Pancreas (tissue), 10 donors: ENCODE results near the gene LBH. TPM values are rescaled to one million over a fixed set of nuclear protein-coding genes. Genes with fewer than 3 reads are reported as not detected.

Source experiments
- ATAC-seq, 4 donors: fragments of 200-7000 bp; cut with Tn5 transposase; one replicate each; pipeline versions ENCODE4 v1.8.0 to v1.9.1; 2020; ENCODE audit warnings: mild to moderate bottlenecking in 4 of 4, moderate library complexity in 4 of 4
- DNase-seq, 6 donors: peaks; one replicate each; pipeline ENCODE4 v3.0.0-alpha.2; 2020
- FAIRE-seq: peaks from 2 replicates; lab custom pipeline; 2012; peaks lifted over from hg19 to GRCh38; lab: Jason Lieb, UNC
- H3K27ac ChIP-seq, 4 donors: fragments of 200-600 bp; sonication (generic); 1 replicate in 3 of 4; 2 replicates in 1 of 4; pipeline versions ENCODE4 v1.5.0 to v1.8.0; 2020
- H3K27me3 ChIP-seq, 4 donors: fragments of 200-600 bp; one replicate each; pipeline ENCODE4 v1.8.0; 2021
- H3K36me3 ChIP-seq, 3 donors: fragments of 200-600 bp; sonication (generic) in 1 of 3; one replicate each; pipeline versions ENCODE4 v1.5.0 to v1.8.0; 2020 to 2021
- H3K4me1 ChIP-seq, 3 donors: fragments of 200-600 bp; one replicate each; pipeline ENCODE4 v1.8.0; 2021
- H3K4me3 ChIP-seq, 4 donors: fragments of 200-600 bp; sonication (generic) in 2 of 4; one replicate each; pipeline versions ENCODE4 v1.5.0 to v1.8.0; 2020 to 2021
- H3K9me3 ChIP-seq, 4 donors: fragments of 200-600 bp; one replicate each; pipeline ENCODE4 v1.8.0; 2021
- WGBS, 2 donors: extraction: QIAGEN DNeasy Blood & Tissue Kit; methylation state at CpG; one replicate each; pipeline ENCODE4 v1.1.7; 2013; 5-methylcytosine and 5-hydroxymethylcytosine counted together
- intact Hi-C, 3 donors: fragments of 100-400 bp; cut with DNase I; formaldehyde crosslinking; loops; one replicate each; pipeline versions ENCODE4 v1.11.1 to v1.14.2; 2022
- polyA plus RNA-seq, 2 donors: library from polyadenylated mRNA; stranded (reverse); fragments of 200-250 nt; gene quantifications; one replicate each; pipeline ENCODE4 v1.2.3, GENCODE V29; 2013
- total RNA-seq, 6 donors: library from RNA; stranded (reverse); fragmentation: NEBNext Ultra II Directional in 4 of 6; extraction: Animal tissue kit (Norgen Biotek cat#: 25700) in 4 of 6; gene quantifications; one replicate each; pipeline versions ENCODE4 v1.2.1 to v1.2.4, GENCODE V29; 2021 to 2023
- TF ChIP-seq, protein P1 (sequence below), 4 donors: fragments of 200-600 bp; sonication (generic) in 3 of 4; IDR thresholded peaks; one replicate each; pipeline versions ENCODE4 v1.5.0 to v1.8.0; 2021; ENCODE audit warnings: antibody characterized with exemption in 4 of 4
- donor health status: healthy with polysubstance abuse.
- donor health status: DM: no; HTN: no; CAD: no; lungs with moderate emphysema.
- donor health status: DM: no; HTN: no; CAD: no.
- donor health status: control.
- donor health status: control.
- donor health status: Bipolar disorder and iron deficiency.
- donor health status: DM: yes; HTN: yes; CAD: no.
- donor health status: DM: no; HTN: no; CAD: no.
- donor health status: DM: no; HTN: no; CAD: no.
- donor health status: DM: yes; HTN: yes; CAD: no.

The LBH gene
- total and polyA plus RNA-seq, 8 donors = 4.1 to 26.9 (median 7.4) TPM

DNA sequence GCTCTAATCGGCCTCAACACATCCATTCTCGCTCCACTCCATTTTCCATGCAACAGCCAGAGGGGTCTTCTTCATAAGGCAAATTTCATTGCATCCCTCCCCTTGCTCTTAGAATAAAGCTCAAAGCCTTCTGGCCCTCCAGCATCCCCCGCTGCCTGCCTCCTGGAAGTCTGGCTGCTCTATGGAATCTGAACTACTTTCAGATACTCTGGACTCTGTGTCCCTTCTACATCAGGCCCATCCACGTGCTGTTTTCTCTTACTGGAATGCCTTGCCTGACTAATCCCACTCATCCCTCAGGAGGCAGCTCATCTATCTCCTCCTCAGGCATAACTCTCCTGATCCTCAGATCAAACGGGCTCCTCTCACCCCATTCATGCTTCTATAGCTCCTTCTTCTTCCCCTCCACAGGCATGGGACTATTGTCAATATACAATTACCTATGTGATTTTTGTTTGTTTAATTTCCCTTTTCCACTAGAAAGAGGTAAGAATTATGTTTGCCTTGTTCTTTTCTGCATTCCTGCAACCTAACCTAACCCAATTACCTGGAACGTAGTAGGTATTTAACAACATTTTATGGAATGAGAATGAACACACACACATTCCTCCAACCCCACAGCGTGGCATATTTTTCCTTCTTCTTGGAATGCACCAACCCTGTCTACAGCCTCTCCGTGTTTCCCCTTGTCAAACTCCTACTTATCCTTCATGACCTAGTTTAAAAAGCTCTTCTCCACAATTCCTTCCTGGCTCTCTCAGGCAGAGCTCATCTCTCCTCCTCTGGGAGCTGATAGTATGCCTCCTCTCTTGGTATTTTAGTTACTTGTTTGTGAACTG, 49.5 kb downstream of the LBH start:
- no peak overlapping the region for H3K4me3 ChIP-seq
- no peaks in the 10 kb centered on the region for H3K27me3 ChIP-seq
- no peaks in the 10 kb centered on the region for H3K36me3 ChIP-seq
- no peak overlapping the region for H3K27ac ChIP-seq
- ATAC-seq (no peak), FAIRE-seq (no peak), DNase-seq (no peak)
- no peaks in the 10 kb centered on the region for H3K9me3 ChIP-seq
- intact Hi-C loops = no loop called here
- no peaks in the 10 kb centered on the region for H3K4me1 ChIP-seq
- TF ChIP-seq, protein P1, sequence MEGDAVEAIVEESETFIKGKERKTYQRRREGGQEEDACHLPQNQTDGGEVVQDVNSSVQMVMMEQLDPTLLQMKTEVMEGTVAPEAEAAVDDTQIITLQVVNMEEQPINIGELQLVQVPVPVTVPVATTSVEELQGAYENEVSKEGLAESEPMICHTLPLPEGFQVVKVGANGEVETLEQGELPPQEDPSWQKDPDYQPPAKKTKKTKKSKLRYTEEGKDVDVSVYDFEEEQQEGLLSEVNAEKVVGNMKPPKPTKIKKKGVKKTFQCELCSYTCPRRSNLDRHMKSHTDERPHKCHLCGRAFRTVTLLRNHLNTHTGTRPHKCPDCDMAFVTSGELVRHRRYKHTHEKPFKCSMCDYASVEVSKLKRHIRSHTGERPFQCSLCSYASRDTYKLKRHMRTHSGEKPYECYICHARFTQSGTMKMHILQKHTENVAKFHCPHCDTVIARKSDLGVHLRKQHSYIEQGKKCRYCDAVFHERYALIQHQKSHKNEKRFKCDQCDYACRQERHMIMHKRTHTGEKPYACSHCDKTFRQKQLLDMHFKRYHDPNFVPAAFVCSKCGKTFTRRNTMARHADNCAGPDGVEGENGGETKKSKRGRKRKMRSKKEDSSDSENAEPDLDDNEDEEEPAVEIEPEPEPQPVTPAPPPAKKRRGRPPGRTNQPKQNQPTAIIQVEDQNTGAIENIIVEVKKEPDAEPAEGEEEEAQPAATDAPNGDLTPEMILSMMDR (IDR thresholded peaks at IDR 0.05) = no peak
- WGBS, 2 donors = 89 to 90% methylated on average over 8 of the region's 8 CpGs

DNA sequence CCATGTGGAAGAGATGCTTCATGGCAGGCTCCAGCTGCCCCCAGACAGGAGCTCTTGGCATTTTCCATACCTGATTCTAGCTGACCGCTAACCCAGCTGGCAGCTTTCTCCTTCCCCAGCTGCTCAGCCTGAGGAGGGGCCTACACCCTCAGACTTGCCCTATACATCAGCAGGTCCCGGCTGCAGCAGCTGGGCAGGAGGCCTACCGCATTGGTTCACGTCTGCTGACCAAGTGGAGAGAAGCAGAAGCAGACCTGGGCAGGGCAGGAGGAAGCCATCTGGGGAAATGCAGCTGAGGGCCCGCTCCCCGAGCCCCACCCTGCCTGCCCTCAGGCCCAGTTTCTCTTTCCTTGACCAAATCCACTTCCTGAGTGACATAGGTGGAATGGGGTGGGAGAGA, 50.7 kb downstream of the LBH start:
- ATAC-seq = no peak
- no peaks in the 10 kb centered on the region for H3K9me3 ChIP-seq
- H3K36me3 ChIP-seq = no peaks in the 10 kb centered on the region
- H3K4me3 ChIP-seq = no peak overlapping the region
- FAIRE-seq = no peak
- no peak overlapping the region for H3K27ac ChIP-seq
- intact Hi-C loops = no loop called here
- WGBS, 2 donors = 95 to 98% methylated on average over 6 of the region's 6 CpGs
- DNase-seq = no peak
- no peaks in the 10 kb centered on the region for H3K4me1 ChIP-seq
- TF ChIP-seq, protein P1 (IDR thresholded peaks at IDR 0.05) = no peak
- H3K27me3 ChIP-seq = no peaks in the 10 kb centered on the region

DNA sequence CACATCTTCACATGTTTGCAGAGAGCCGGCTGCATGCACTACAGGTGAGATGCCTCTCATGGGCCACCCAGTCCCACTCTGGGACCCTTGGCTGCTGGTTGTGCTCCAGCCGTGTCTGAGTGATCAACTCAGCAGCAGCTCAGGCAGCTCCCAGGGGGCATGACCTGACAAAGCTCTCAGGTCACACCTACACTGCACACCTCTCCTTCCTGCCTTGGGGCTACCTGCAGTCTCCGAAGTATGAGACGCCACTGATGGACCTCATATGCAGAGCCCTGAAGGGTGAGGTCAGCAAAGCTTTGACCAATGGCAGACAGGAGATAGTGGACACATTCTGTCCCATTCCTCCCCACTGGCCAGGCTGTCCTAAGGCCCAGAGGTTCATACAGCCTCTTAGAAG, 51.4 kb downstream of the LBH start:
- no peak overlapping the region for H3K4me3 ChIP-seq
- DNase-seq = no peak
- TF ChIP-seq, protein P1 (IDR thresholded peaks at IDR 0.05) = no peak
- no peaks in the 10 kb centered on the region for H3K36me3 ChIP-seq
- no peak for ATAC-seq
- H3K9me3 ChIP-seq = no peaks in the 10 kb centered on the region
- WGBS, 2 donors = 95 to 97% methylated on average over 4 of the region's 4 CpGs
- H3K27ac ChIP-seq = no peak overlapping the region
- no peaks in the 10 kb centered on the region for H3K27me3 ChIP-seq
- no peak for FAIRE-seq
- intact Hi-C loops = no loop called here
- H3K4me1 ChIP-seq = no peaks in the 10 kb centered on the region

DNA sequence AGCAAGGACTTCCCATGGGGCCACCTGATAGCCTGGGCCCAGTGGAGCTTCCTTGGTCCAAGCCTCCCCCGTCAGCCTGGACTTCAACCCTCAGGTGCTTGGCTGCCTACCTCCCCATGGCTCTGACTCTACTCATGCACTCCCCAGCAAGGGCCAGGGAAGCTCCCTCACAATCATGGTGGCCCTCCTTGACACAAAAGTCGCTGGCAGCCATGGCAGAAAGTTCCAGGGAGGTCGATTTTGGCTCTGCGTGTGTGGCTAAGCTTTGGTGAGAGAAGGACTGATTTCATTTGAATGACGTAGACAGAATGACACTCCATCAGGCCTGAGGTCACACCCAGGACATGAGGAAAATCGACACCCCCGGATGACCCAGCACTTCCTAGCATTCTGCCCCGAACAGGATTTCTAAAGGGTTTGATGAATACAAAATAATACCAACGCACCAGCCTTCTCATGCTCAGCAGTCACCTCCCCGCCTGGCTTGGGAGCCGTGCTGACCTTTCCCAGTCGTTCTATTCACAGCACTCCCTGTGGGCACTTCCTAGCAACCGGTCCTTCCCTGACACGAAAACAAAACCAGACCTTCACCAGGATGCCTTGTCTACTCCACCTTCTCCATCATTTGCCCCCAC, 52.7 kb downstream of the LBH start:
- DNase-seq (no peak), FAIRE-seq (no peak), ATAC-seq (no peak)
- no peaks in the 10 kb centered on the region for H3K27me3 ChIP-seq
- H3K9me3 ChIP-seq = no peaks in the 10 kb centered on the region
- no peaks in the 10 kb centered on the region for H3K4me1 ChIP-seq
- 82 to 85% methylated on average over 14 of the region's 14 CpGs for WGBS, 2 donors
- TF ChIP-seq, protein P1 (IDR thresholded peaks at IDR 0.05) = no peak
- H3K27ac ChIP-seq = no peak overlapping the region
- intact Hi-C loops = no loop called here
- H3K4me3 ChIP-seq = no peak overlapping the region
- H3K36me3 ChIP-seq = no peaks in the 10 kb centered on the region

DNA sequence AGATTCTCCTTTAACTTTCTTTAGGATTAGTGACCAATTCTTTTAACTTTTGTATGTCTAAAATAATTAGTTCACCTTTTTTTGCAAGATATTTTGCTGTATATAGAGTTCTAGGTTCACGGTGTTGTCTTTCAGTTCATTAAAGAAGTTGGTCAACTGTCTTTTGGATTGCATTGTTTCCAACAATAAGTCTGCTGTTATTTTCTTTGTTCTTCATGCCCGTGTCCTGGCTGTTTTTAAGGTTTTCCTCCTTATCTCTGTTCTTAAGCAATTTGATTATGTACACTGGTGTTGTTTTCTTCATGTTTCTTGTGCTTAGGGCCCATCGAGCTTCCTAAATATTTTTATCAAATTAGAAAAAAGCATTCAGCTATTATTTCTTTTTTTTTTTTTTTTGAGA, 54.4 kb downstream of the LBH start:
- TF ChIP-seq, protein P1 (IDR thresholded peaks at IDR 0.05) = no peak
- DNase-seq (no peak), FAIRE-seq (no peak), ATAC-seq (no peak)
- no peaks in the 10 kb centered on the region for H3K9me3 ChIP-seq
- WGBS, 2 donors = 89 to 93% methylated on average over 3 of the region's 3 CpGs
- no peaks in the 10 kb centered on the region for H3K27me3 ChIP-seq
- no peak overlapping the region for H3K4me3 ChIP-seq
- intact Hi-C loops = no loop called here
- H3K36me3 ChIP-seq = no peaks in the 10 kb centered on the region
- no peak overlapping the region for H3K27ac ChIP-seq
- H3K4me1 ChIP-seq = no peaks in the 10 kb centered on the region
